Esophagus muscularis mucosa (tissue), 4 donors: ENCODE results near the gene SYMPK. TPM values are rescaled to one million over a fixed set of nuclear protein-coding genes. Genes with fewer than 3 reads are reported as not detected.

Experiments
- DNase-seq: peaks from one replicate; pipeline ENCODE4 v3.0.0-alpha.2; 2017; ENCODE audit errors: extremely low spot score
- H3K27ac ChIP-seq, 4 donors: fragments of 200-600 bp; sonication (generic); replicated peaks in 1 of 4; 1 replicate in 3 of 4; 2 replicates in 1 of 4; pipeline ENCODE4 v1.5.1; 2016 to 2019; ENCODE audit warnings: mild to moderate bottlenecking in 1 of 4
- H3K27me3 ChIP-seq, 4 donors: fragments of 200-600 bp; sonication (generic); one replicate each; pipeline versions ENCODE4 v1.5.1 to v1.6.0; 2016 to 2019
- H3K36me3 ChIP-seq, 4 donors: fragments of 200-600 bp; sonication (generic); one replicate each; pipeline ENCODE4 v1.5.1; 2016 to 2019
- H3K4me1 ChIP-seq, 4 donors: fragments of 200-600 bp; sonication (generic); one replicate each; pipeline ENCODE4 v1.5.1; 2016 to 2019
- H3K4me3 ChIP-seq, 4 donors: fragments of 200-600 bp; sonication (generic); 1 replicate in 2 of 4; 2 replicates in 2 of 4; pipeline ENCODE4 v1.5.1; 2016 to 2019; ENCODE audit warnings: mild to moderate bottlenecking in 4 of 4, moderate library complexity in 1 of 4
- H3K9me3 ChIP-seq, 4 donors: fragments of 200-600 bp; sonication (generic); 1 replicate in 3 of 4; 2 replicates in 1 of 4; pipeline ENCODE4 v1.5.1; 2016 to 2019
- CTCF ChIP-seq, 3 experiments: fragments of 200-600 bp in 2 of 3; fragments of 450-650 bp in 1 of 3; sonication (generic) in 2 of 3; IDR thresholded peaks; one replicate each; pipeline ENCODE4 v1.5.1; 2017 to 2019; ENCODE audit warnings: antibody characterized with exemption in 3 of 3, mild to moderate bottlenecking in 2 of 3, moderate library complexity in 1 of 3
- EP300 ChIP-seq: sonication (generic); formaldehyde crosslinking; IDR thresholded peaks from one replicate; pipeline ENCODE4 v1.6.1; 2017; ENCODE audit warnings: antibody characterized with exemption
- POLR2A ChIP-seq: fragments of 450-650 bp; IDR thresholded peaks from one replicate; pipeline ENCODE4 v1.6.1; 2017; ENCODE audit warnings: antibody characterized with exemption, moderate library complexity, mild to moderate bottlenecking, low read depth
- POLR2AphosphoS5 ChIP-seq, 2 donors: sonication (generic); formaldehyde crosslinking; IDR thresholded peaks; one replicate each; pipeline ENCODE4 v1.6.1; 2017; ENCODE audit warnings: antibody characterized with exemption in 2 of 2
- WGBS: methylation state at CpG from one replicate; pipeline ENCODE4 v1.1.5; 2018; 5-methylcytosine and 5-hydroxymethylcytosine counted together
- intact Hi-C: fragments of 100-400 bp; cut with DNase I; formaldehyde crosslinking; loops from one replicate; pipeline ENCODE4 v1.15.1; 2023
- total RNA-seq, 4 donors: library from RNA; depleted of rRNA; stranded (reverse); fragments of >200 nt; gene quantifications; one replicate each; pipeline versions ENCODE4 v1.1.0 to v1.2.1, GENCODE V29; 2016

Gene SYMPK
- total RNA-seq, 4 donors from 2014 or later = 22.0 to 44.2 (median 36.6) TPM

- intact Hi-C loops = no loop called here
- TF ChIP-seq POLR2AphosphoS5 (IDR thresholded peaks at IDR 0.05) (no peak), CTCF (IDR thresholded peaks at IDR 0.05) (no peak)
- WGBS = 25% methylated on average over 2 of the region's 2 CpGs
Observed at GRCh38 chr19:45773384-45773783, 89.6 kb downstream of the SYMPK start.

GRCh38 chr19:45772912-45773311, 90.0 kb downstream of the SYMPK start:
- WGBS = 80% methylated on average over 1 of the region's 3 CpGs
- intact Hi-C loops = no loop called here
- Histone ChIP-seq H3K27me3 (no peaks in the 10 kb centered on the region), H3K9me3 (no peaks in the 10 kb centered on the region), H3K36me3 (peaks cover 26 to 59% (median 40%) of the 10 kb centered on the region in 4 donors), H3K27ac (peak overlapping the region; percentile 91 to 98 (median 97)), H3K4me3 (no peak overlapping the region), H3K4me1 (peaks cover 10 to 47% (median 36%) of the 10 kb centered on the region in 4 donors)
- no peak for TF ChIP-seq POLR2AphosphoS5 (IDR thresholded peaks at IDR 0.05)
- TF ChIP-seq POLR2A = no peak
- TF ChIP-seq EP300 = no peak
- TF ChIP-seq CTCF (IDR thresholded peaks at IDR 0.05) = no peak
- DNase-seq = no peak

More at GRCh38 chr19:45773384-45773783, 89.6 kb downstream of the SYMPK start:
- Histone ChIP-seq H3K4me1 (peaks cover 10 to 48% (median 41%) of the 10 kb centered on the region in 4 donors), H3K9me3 (no peaks in the 10 kb centered on the region), H3K36me3 (peaks cover 30 to 63% (median 44%) of the 10 kb centered on the region in 4 donors), H3K27me3 (no peaks in the 10 kb centered on the region), H3K4me3 (no peak overlapping the region), H3K27ac (peak overlapping the region in 3 of 4 donors; percentile 91 to 98 (median 98))
- DNase-seq = no peak

- Histone ChIP-seq H3K4me3 (no peak overlapping the region), H3K27me3 (no peaks in the 10 kb centered on the region), H3K4me1 (peaks cover 11 to 44% (median 35%) of the 10 kb centered on the region in 4 donors), H3K9me3 (no peaks in the 10 kb centered on the region), H3K27ac (peak overlapping the region; percentile 91 to 98 (median 97)), H3K36me3 (peaks cover 19 to 52% (median 33%) of the 10 kb centered on the region in 4 donors)
- TF ChIP-seq CTCF (IDR thresholded peaks at IDR 0.05) = no peak
- no peak for TF ChIP-seq EP300
- no peak for TF ChIP-seq POLR2A
- TF ChIP-seq POLR2AphosphoS5 (IDR thresholded peaks at IDR 0.05) = no peak
- no peak for DNase-seq
- intact Hi-C loops = no loop called here
- WGBS = 75% methylated on average over 11 of the region's 14 CpGs
Observed at GRCh38 chr19:45772130-45772840, 90.7 kb downstream of the SYMPK start.

- Histone ChIP-seq H3K27me3 (no peaks in the 10 kb centered on the region), H3K4me1 (peaks cover 19 to 52% (median 42%) of the 10 kb centered on the region in 4 donors), H3K27ac (peak overlapping the region; percentile 91 to 98 (median 97)), H3K4me3 (peak overlapping the region in 3 of 4 donors; percentile 87 to 98 (median 91)), H3K9me3 (no peaks in the 10 kb centered on the region), H3K36me3 (peaks cover 11 to 44% (median 25%) of the 10 kb centered on the region in 4 donors)
- intact Hi-C loops = no loop called here
- no peak for DNase-seq
- TF ChIP-seq POLR2AphosphoS5 (IDR thresholded peaks at IDR 0.05) = no peak
- TF ChIP-seq EP300 = no peak
- TF ChIP-seq CTCF (IDR thresholded peaks at IDR 0.05) = no peak
- TF ChIP-seq POLR2A = no peak
- WGBS = 82% methylated on average over 28 of the region's 46 CpGs
Observed at GRCh38 chr19:45771311-45771933, 91.5 kb downstream of the SYMPK start.
